Activated CD4-positive, alpha-beta T cell treated with anti-CD3 and anti-CD28 coated beads for 1 hour (primary cell): Measurements from ENCODE around the gene CKS1B.

Source experiments
- DNase-seq: peaks from one replicate; pipeline ENCODE4 v3.0.0-alpha.2; 2020

Gene CKS1B

DNA sequence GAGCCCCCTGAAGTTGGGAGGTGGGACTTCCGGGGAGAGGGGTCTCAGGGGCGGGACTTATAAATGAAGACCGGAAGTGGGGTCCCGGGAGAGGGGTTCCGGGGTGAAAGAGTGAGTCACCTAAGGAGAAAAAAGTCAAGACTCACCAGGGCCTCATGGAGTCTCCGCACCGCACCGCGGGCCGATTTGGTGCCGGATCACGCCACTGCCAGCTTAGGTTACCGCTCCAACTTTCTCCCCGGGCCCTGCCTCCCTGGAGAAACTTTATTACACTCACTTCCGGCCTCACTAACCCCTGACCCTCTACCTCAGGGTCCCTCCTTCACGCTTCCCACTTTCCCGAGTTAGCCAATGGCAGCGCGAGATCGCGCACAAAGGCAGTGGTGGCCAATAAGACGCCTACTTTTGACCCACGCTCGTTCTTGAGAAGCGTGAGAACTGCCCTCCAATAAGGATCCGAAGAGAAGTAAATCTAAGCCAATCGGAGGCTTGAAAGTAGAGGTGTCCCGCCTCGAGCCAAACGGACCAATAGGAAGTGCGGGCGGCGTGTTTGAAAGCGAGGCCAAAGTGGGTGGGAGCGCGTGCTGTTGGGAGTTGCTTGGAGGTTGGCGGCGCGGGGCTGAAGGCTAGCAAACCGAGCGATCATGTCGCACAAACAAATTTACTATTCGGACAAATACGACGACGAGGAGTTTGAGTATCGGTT is at the start of gene CKS1B:
CKS1B (plus strand) TSS at position 580 of the 706 bp plus-strand sequence; CDS start at position 645, 65 bp downstream.
- DNase-seq, result peak; percentile 96

DNA sequence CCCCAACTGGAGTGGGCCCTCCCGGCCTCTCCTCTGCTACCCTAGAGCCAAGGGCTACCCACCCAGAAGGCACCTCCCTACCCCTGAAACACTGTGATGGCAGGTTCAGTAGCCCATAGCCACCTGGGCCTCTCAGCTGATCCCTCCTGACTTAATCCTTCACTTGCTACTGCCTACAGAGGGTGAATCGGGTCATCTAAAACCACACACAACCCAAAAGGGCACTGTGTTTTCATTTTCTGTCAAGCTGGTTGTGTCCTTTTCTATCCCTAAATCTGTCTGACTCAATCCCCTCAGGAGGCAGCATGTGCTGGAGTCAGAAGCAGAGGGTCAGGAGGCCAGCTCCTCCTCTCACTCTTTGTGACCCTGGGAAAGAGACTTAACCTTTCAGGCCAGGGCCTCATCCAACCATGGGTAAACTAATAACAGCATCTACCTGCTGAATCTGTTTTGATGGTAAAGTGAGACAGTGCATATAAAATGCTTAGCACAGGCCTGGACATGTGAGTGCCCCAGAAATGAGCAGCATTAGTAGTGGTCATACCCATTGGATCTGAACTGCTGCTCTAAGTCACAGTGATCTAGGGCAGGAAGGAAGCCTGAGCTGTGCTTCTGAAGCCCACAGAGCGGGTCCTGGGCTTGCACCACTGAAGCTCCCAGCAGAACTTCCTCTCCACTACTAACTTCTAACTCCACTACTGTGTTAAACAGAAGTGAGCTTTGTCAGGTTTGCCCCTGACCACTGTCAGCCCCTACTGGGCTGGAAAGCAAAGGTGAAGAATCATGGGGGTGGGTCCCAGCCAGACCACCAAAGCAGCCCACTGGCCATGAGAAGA is 48.9 kb upstream of the CKS1B start:
- DNase-seq, result no peak

DNA sequence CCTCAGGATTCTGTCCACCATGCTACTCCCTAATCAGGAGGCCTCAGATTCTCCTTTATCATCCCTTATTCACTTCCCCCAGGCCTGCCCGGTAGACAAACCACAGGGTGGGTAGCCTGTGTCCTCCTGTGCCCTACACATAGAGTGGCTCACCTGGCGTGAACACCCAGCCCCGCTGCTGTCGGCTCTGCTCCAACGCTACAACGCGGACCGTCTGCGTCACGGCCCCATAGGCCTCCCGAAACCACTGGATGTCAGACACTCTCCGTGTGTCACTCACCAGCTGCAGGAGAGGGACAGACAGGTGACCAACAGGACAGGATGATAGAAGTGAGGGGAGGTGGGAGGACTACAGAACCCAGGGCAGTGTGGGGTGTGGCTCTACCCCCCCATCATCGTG is 48.3 kb upstream of the CKS1B start:
- DNase-seq, result no peak

DNA sequence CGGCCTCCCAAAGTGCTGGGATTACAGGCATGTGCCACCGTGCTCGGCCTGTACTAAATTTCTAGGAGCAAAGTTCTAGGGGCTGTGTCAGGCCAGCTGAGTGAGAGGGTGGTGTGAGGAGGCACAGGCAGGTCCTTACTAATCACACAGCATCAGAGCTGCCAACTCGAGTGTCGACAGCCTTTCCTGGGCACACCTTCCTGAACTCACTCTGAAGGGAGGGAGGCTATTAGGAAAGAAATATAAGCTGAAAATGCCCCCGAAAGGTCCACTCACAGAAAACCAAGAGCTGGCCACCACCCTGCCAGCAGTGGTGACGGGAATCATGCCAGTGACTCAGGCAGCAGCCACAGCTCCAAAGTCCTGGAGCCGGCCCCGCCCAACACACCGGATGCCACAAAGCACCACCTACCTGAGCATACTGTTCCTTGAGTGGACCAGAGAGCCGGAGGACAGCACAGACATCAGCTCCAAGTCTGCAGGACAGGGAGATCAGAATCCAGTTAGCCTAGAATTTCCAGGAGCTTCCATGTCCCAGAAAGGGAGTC is 42.5 kb upstream of the CKS1B start:
- DNase-seq, result no peak

DNA sequence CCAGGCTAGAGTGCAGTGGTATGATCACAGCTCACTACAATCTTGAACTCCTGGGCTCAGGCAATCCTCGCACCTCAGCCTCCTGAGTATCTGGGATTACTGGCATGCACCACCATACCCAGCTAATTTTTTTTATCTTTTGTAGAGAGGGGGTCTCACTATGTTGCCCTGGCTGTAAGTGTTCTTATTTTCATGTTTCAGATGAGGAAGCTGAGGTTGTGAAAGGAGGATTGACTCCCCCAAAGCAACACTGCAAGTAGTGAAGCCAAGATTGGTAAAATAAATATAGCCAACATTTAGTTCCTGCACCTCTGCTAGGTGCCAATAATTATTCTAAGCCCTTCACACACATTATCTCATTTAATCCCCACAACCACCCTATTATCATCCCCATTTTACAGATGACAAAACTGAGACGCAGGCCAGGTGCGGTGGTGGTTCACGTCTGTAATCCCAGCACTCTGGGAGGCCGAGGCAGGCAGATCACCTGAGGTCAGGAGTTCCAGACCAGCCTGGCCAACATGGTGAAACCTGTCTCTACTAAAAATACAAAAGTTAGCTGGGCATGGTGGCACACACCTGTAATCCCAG is 40.0 kb upstream of the CKS1B start:
- DNase-seq, result no peak

DNA sequence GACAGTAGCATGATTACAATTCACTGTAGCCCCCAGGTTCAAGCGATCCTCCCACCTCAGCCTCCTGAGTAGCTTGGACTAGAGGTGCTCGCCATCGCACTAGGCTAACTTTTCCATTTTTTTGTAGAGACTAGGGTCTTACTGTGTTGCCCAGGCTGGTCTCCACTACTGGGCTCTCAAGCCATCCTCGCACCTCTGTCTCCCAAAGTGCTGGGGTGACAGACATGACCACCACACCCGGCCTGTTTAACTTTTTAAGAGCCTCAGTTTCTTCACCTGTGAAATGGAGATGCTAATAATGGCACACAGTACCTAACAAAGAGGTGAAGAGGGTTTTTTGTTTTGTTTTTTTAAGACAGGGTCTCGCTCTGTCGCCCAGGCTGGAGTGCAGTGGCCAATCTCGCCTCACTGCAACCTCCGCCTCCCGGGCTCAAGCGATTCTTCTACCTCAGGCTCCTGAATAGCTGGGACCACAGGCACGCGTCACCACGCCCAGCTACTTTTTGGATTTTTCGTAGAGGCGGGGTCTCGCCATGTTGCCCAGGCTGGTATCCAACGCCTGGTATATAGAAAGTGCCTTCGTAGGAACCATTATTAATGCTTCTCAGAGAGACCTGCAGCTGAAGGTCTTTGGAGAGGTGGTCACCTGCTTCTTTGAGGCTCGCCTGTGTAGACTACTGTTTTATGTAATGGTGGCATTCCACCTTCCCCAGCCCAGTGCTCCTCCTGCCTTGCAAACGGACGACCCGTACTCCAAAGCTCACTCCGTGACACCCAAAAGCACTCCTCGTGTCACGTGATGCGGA is 38.5 kb upstream of the CKS1B start:
- no peak for DNase-seq

DNA sequence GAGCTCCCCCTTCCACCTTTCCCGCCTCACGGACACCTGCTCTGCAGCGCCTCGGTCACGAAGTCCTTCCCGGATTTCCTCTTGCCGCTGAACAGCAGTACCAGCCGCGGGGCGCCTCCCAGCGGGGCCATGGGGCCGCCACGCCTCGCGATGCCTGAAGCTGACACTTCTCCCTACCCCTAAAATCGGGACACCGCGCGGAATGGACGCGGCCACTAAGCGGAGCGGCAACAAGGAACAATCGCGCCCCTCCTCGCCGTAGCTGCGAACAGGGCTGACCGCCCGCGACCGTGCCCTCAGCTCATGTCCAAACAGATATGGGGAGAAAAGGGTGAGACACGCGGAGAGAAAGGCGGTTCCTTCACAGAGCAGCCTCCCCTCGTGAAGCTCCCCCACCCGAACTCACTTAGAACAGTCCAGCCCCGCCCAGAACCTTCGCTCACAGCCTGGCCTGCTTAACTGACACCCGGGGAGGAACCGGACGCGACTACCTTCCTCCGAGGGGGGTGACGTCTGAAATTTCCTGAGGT is 37.9 kb upstream of the CKS1B start, which contains the start of gene PMVK:
PMVK (minus strand) TSS at position 165 of the 530 bp plus-strand sequence; CDS start at position 131, 34 bp downstream.
- peak; percentile 90 for DNase-seq

DNA sequence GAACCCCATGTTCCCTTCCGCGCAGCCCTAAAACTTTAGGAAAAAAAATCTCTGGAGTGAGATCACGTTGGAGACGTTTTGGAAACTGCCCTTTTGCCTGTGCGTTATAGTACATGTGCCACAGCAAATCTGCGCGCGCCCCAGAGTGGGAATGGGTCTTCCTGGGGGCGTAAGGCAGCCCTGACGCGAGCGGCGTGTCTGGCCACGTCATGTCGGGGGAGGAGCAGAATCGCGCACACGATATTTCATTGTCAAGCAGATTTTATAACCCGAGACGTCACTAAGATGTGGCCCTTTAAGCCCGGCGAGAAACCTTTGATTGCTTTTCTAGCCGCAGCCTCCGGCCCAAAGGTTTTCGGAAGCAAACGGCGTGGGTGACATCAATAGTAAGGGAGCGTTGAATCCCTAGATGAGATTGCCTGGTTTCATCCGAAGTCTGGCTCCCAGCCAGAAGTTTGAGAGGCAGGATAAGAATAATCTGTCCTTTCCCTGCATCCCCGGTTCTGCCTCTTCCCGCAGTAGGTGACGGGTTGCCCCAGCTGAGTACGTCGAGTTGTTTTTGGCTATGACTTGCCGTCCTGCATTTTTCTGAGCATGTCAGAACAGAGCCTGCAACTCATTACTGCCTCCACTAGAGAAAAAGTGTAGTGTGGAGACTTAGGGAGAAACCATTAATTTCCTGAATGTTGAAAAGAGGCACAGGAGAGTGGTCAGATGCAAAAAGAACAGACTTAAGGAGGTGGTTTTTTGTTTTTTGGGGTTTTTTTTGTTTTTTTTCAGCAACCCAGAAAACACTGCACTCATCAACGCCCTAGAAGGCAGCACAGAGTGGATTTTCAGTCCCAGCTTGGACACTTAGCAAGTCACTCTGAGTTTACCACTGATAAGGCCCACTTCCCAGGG is 37.1 kb upstream of the CKS1B start:
- DNase-seq, result peak; percentile 83

DNA sequence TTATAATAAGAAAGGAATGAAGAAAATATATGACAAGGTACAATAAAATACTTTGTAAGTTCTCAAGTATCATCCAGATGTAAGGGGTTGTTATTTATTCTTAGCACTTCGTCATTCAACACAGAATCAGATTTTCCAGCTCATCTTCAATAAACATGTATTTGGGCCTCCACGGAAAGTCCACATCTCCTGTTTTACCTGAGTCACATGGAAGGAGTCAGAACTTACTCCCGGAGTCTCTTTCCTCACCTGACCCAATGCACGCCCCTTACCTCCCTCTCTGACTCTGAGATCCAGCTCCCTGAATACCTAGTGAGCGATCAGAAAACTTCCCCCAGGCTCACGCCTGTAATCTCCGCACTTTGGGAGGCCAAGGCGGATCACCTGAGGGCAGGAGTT is 36.5 kb upstream of the CKS1B start:
- DNase-seq, result no peak

DNA sequence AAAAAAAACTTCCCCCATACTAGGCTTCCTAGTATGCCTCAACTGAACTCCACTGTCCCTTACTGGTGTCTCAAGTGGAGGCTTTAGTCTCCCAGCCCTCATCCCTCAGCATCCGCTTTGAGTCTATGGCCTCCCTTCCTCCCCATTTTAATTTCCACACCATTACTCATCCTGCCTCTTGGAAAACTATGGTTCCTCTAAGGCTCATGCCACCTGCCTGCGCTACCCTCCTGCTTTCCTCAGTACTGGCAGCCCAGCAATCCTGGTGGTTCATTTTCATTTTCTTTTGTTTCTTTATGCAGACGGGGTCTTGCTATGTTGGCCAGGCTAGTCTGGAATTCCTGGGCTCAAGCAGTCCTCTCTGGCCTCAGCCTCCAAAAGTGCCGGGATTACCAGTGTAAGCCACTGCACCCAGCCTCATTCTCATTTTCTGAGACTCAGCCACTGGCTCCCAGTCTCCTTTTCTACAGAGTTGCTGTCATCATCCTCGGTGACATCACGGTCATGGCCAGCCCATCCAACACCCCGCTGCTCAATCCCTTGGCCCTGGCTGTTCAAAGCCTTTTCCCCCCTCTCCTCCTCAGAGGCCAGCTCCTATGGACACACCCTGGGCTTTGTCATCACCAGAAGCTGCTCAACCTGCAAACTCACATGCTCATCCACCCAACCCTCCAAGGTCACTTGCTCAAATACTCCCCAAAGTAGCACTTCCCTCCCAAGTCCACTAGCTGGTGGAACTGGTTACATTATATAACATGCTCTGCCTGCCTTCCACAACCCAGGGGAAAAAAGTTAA is 35.7 kb upstream of the CKS1B start:
- DNase-seq, result no peak

DNA sequence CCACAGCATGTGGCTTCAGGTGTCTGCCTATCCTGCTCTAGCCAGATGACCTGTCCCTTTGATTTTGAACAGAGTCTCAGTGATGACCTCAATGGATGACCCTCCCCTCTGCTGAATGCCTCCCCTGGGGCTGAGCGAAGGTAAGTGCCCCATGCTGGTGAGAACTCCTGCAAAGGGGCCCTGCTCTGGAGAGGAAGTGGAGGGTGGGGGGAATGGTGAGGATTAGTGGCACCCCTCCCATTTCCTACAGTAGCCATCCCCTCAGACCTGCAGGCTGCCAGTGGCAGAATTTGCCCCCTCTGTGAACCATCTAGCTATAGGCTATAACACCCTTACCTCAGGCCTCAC is 34.3 kb upstream of the CKS1B start:
- DNase-seq, result no peak

DNA sequence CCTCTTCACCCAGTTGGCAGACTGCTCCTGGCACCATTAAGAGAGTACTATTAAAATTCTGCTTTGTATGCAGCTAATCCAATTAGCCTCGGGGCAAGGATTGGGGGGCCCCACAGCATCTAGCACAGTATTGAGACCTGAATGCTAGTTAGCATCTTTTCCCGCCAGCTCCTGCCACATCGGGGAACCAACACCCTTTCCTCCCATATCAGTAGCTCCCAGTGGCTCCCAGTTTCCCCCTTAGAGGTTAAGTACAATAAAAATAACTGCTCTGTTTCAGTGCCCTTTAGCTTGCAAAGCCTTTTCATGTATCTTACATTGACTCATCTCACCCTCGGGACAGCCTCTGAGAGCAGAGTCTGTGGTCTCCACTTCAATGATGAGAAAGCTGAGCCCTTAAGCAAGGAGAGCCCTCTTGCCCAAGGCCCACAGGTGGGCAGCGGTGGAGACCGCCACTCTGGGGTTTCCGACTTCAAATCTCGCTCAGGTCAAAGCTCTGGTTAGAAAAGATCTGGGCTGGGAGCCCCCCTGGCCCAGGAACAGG is 33.8 kb upstream of the CKS1B start:
- no peak for DNase-seq

DNA sequence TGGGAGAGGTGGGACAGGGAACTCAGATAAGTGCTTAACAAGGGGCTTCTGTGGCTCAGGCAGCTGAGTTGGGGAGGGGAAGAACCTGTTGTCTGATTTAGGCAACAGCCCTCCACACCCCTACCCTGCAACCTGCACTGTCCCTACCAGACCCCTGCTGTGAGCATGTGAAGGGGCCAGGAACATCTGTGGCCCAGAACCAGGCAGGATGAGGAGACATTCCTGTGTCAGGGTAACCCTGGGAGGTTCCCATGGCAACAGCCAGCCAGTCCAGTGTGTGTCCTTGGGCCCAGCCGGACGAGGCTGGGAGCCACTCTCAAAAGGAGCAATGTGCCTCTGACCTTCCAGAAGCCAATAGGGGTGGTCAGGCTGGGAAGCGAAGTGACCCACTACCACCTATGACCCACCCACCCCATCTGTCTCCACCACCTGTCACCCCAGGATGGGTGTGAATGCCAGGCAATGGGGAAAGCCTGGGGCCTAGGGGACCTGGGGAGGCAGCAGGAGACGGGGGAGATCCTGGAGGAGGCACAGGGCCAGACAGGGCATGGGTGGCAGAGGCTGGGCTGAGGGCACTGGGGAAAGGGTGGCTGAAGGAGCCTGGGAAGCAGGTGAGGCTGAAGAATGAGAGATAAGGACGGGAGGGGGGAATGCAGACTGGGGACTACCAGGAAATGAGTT is 33.0 kb upstream of the CKS1B start:
- no peak for DNase-seq

DNA sequence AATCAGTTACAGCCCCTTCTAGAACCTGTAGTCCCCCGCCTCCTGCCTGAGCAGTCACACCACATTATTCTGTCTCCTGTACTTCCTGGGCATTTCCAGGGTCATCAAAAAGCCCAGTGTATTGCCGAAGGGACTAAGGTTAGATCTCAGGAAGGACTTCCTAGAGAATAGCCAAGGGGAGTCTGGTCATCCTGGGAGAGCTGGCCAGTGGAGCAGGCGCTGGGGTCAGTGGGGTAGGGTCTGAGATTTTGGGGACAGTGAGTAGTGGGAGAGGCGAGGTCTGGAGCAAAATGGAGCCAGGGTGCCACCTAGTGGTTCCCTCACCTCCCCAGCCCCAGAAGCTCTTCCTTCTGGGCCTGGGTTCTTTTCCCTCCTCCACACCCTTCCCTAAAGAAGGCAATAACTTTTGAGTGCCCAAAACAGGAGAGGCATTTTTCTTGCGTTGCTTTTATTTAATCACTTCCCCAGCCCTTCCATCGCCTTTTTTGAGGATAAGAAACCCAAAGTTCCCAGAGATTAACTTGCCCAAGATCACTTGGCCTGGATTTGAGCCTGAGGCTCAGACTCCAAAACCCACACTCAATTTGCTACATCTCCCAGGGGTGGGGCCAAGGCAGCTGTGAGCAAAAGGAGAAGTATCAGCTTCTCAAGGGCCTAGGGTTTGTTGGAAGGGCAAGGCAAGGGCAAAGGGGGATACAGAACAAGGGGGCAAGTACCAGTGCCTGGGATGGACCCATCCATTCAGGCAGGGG is 30.7 kb upstream of the CKS1B start:
- no peak for DNase-seq

DNA sequence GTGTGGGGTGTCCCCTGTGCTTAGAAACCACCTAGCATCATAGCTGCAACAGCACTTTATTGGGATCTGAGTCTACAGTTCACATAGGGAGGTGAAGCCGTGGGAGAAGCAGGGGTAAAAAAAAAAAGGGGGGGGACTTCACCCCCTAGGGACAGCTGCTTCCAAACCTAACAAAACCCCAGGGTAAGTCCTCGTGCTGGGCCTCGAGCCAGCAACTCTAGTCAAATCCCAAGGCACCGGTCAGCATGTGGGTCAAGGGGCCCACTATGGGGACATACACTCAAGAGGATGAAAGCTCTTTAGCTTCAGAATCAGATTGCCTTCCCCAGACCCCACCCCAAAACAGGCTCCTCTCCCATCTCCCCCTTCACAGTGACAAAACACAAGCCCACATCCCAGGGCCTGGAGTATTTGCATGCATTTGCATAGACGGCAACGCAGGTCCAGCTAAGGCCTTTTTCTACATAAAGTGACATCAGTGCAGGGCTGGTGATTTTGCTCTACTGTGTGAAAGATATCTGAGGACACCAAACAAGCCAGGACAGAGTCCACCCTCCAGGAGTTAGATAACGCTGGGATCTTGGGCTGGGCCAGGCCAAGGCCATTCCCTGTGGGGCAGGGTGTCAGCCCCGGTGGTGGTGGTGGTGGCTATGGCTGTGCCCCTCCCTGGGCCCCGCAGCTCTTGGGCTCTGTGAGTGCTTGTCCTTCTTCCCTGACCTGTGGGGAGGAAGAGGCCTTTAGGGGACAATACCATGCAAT is 29.9 kb upstream of the CKS1B start:
- no peak for DNase-seq

DNA sequence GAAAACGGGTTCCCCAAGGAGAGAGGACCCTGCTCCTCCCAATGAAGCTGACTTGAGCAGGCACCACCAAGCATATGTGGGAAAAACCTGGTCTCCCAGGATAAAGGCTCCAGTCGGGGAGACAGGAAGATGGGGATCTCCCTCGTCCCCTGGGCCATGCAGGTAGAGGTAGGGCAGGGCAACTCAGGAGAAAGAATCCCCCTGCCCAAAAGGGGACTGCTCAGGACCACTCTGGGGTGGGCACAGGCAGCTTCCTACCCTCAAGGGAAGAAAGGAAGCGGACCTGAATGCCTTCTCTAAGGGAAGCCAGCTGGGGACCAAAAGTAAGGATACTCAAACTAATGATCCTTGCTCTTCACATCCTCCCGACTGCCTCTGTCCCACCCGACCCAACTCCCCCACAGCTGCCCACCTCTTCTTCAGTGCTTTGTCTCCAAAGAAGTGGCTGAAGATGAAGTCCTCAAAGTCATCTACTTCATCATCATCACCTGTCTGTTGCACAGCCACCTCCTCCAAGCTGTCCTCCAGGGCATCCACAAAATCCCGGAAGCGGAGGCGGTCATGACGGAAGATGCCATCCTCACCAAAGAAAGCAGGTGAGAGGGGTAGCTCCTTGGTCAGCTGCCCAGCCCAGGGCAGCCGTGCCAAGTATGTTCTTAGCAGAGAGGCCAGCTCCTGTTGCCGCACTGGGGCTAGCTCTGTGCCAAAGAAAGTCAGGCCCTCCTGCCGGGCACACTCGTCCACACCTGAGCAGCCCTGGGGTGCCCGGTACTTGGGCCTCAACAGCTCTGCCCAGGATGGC is 29.1 kb upstream of the CKS1B start:
- DNase-seq, result no peak
